ENCODE data around the gene CPXM1. TPM values are rescaled to one million over a fixed set of nuclear protein-coding genes. Genes with fewer than 3 reads are reported as not detected.

The CPXM1 gene
- polyA plus RNA-seq, 1 donor = 28.6 TPM

DNA sequence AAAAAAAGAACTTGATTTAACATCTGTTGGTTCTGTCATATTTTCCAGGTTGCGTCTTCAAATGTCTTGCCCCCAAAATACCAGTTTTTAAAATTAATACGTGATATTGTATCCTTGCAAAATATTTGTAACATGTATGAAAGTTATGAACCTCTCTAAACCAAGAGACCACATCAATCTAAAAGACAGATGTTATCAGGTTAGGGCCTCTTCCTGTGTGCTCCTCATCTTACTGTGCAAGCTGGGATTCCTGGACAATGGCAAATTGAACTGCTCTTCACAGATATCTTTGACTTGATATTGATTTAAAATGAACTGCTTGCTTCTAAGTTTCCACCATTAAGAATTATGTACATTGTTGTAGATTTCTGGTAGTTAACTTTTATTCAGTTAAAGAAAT lies 25.3 kb upstream of the CPXM1 start:
- no peak overlapping the region for H3K4me3 ChIP-seq (ENCODE audit: low read length)
- no peaks in the 10 kb centered on the region for H3K36me3 ChIP-seq (ENCODE audit: control insufficient read depth, insufficient read depth, low read length)
- no peaks in the 10 kb centered on the region for H3K4me1 ChIP-seq (ENCODE audit: control insufficient read depth, insufficient read depth, low read length)
- no CpG with 5 or more reads among the region's 2 CpGs for WGBS (ENCODE audit: insufficient coverage, low lambda C conversion rate)
- no peak overlapping the region for H3K27ac ChIP-seq (ENCODE audit: low read length)
- no peak for DNase-seq
- no peaks in the 10 kb centered on the region for H3K9me3 ChIP-seq (ENCODE audit: control insufficient read depth, low read depth, low read length)
- peaks cover 31% of the 10 kb centered on the region for H3K27me3 ChIP-seq (ENCODE audit: control insufficient read depth, insufficient read depth, low read length)

DNA sequence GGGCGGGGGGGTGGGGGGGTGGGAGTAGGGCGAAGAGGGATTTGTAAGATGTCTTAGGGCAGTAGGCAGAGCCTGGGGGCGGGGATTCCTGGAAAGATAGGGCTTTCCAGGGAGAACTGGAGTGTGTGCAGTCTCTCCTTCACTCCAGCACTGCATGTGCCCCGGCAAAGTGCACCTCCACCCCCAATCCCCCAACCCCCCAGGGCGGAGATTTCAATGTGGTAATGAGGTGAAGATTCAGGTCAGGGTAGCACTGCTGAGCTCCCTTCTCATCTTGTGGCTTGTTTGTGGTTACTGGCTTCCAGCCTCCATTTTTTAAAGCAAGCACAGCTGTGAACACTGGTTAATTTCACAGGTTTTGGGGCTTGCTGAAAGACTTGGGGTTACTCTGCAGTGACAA lies 21.6 kb upstream of the CPXM1 start:
- Histone ChIP-seq H3K36me3 (ENCODE audit: control insufficient read depth, insufficient read depth, low read length) (no peaks in the 10 kb centered on the region), H3K9me3 (ENCODE audit: control insufficient read depth, low read depth, low read length) (no peaks in the 10 kb centered on the region), H3K27me3 (ENCODE audit: control insufficient read depth, insufficient read depth, low read length) (peaks cover 41% of the 10 kb centered on the region), H3K27ac (ENCODE audit: low read length) (no peak overlapping the region), H3K4me1 (ENCODE audit: control insufficient read depth, insufficient read depth, low read length) (peaks cover 3% of the 10 kb centered on the region), H3K4me3 (ENCODE audit: low read length) (no peak overlapping the region)
- WGBS (ENCODE audit: insufficient coverage, low lambda C conversion rate) = no CpG with 5 or more reads among the region's 5 CpGs
- DNase-seq = no peak

DNA sequence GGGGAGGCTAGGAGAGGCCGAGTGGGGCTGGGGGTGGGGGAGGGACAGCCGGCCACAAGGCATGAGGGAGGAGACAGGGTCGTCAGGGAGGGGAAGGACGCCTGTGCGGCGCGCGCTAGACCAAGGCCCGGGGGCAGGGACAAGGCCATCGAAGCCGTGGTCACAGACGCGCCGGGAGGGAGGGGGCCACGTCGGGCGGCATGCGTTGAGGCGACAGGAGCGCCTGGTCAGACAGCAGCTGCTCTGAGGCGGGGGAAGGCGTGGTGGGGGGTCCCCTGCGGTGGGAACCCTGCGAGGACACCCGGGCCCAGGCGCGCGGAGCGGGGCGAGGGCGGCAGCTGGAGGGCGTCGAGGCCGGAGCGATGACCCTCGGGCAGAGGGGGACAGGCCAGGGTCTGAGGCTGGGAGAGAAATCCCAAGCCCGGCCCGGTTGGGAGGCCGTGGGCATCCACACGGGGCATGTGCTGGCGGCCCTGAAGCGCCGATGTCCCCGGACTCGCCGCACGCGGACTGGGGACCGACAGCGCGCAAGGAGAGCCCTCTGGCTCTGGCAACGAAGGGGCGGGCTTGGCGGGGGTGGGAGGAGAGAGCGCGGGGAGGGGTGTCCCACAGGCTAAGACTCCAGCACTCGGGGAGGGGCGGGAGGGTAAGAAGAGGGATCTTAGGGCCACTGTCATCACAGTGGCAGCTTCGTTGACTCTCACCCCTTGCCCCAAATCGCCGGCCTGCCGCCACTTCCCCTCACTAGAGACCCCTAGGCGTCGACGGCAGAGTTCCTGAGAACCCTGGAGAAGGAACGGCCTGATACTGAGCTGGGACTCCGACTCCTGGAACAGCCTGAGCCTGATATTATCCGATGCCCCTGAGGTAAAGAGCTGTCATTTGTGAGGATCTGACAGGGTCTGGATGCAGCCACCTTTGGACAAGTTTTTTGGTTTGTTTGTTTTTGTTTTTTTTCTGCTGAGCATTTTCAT lies 20.8 kb upstream of the CPXM1 start:
- peaks cover 3% of the 10 kb centered on the region for H3K4me1 ChIP-seq (ENCODE audit: control insufficient read depth, insufficient read depth, low read length)
- no CpG with 5 or more reads among the region's 68 CpGs for WGBS (ENCODE audit: insufficient coverage, low lambda C conversion rate)
- peaks cover 37% of the 10 kb centered on the region for H3K27me3 ChIP-seq (ENCODE audit: control insufficient read depth, insufficient read depth, low read length)
- H3K4me3 ChIP-seq (ENCODE audit: low read length) = no peak overlapping the region
- no peak for DNase-seq
- no peaks in the 10 kb centered on the region for H3K36me3 ChIP-seq (ENCODE audit: control insufficient read depth, insufficient read depth, low read length)
- H3K9me3 ChIP-seq (ENCODE audit: control insufficient read depth, low read depth, low read length) = no peaks in the 10 kb centered on the region
- no peak overlapping the region for H3K27ac ChIP-seq (ENCODE audit: low read length)

DNA sequence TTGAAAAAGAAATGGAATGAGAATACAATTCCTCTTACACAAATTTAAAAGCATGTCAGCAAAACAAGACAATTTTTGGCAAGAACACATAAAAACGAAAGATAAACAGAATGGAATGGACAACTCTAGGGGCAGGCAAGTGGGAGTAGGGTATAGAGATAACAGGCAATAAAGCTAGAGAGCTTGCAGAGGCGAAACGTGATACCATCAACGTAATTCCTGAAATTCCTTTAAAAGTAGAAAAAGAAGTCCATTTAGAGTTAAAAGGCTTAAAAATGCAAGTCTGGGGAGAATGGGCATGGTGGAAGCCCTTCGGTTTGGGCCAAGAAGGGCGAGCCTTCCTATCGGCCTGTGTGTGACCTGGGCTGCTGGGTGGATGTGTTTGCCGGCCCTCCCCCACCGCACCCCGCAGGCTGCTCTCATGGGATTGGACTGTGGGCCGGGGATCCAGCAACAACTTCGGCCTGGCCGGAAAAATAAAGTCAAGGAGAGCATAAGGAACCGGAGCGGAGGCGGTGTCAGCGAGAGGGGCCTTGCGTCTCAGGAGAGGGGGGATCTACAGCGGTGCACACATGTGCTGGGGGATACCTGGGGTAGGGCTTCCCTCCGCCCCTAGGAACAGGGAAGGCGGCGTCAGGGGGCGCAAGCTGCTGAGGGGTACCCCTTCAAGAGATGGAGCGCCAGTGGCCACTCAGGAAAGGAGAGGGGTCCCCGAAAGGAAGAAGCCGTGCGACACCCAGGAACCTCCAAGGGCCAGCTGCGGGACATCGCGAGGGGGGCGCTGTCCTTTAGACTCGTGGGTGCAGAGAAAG lies 19.9 kb upstream of the CPXM1 start:
- Histone ChIP-seq H3K9me3 (ENCODE audit: control insufficient read depth, low read depth, low read length) (no peaks in the 10 kb centered on the region), H3K27ac (ENCODE audit: low read length) (no peak overlapping the region), H3K4me1 (ENCODE audit: control insufficient read depth, insufficient read depth, low read length) (peaks cover 3% of the 10 kb centered on the region), H3K36me3 (ENCODE audit: control insufficient read depth, insufficient read depth, low read length) (no peaks in the 10 kb centered on the region), H3K4me3 (ENCODE audit: low read length) (no peak overlapping the region), H3K27me3 (ENCODE audit: control insufficient read depth, insufficient read depth, low read length) (peaks cover 34% of the 10 kb centered on the region)
- WGBS (ENCODE audit: insufficient coverage, low lambda C conversion rate) = 19% methylated on average over 4 of the region's 32 CpGs
- no peak for DNase-seq

DNA sequence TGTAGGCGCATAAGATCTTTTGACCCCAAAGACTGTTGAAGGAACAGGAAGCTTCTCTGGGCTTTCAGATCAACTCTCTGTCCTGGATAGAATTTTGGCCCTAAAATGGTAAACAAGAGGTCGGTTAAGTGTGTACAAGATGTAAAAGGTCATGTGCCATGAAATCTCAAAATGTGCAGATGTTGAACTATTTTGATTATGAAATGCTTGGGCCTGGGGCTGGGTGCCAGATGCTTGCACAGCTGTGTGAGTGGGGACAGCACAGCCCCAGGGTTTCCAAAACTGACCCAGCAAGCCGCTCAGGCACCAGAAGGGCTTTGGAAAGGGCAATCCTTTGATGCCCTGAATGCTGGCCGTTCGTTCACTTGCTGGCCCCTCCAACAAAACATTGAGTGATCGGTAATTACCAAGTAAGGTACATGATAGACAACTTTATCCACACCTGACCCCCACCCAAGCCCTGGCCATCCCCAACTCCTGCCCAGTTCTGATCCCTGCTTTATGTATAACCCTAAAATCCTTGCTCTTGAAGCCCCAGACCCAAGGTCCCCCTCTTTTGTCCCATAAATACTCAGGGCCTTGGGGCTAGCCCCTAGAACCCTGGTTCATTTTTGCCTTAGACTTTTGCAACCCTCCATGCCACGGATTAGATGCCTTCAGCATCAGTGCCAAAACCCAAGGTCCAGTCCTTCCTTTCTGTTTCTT lies 17.6 kb upstream of the CPXM1 start:
- WGBS (ENCODE audit: insufficient coverage, low lambda C conversion rate) = 80% methylated on average over 1 of the region's 7 CpGs
- Histone ChIP-seq H3K4me3 (ENCODE audit: low read length) (no peak overlapping the region), H3K4me1 (ENCODE audit: control insufficient read depth, insufficient read depth, low read length) (peaks cover 3% of the 10 kb centered on the region), H3K36me3 (ENCODE audit: control insufficient read depth, insufficient read depth, low read length) (no peaks in the 10 kb centered on the region), H3K27me3 (ENCODE audit: control insufficient read depth, insufficient read depth, low read length) (peaks cover 36% of the 10 kb centered on the region), H3K9me3 (ENCODE audit: control insufficient read depth, low read depth, low read length) (no peaks in the 10 kb centered on the region), H3K27ac (ENCODE audit: low read length) (no peak overlapping the region)
- DNase-seq = no peak

DNA sequence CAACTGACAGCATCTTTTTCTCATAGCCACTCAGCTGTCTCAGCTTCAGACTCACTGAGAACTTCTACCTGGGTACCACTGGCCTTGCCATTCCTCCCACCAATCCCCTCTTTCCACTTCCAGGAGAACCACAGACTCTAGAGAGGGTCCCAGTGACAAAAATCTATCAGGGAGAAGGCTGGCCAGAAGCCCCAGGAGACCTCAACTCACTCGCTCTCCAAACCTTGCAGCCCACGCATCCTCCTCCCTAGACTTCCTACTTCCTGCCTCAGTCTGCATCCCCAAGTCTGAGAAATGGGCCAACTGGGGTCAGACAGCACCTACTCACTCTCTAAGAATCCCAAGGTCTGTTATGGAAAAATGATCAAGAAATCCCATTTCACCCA lies 16.9 kb upstream of the CPXM1 start:
- Histone ChIP-seq H3K27ac (ENCODE audit: low read length) (no peak overlapping the region), H3K4me3 (ENCODE audit: low read length) (no peak overlapping the region), H3K36me3 (ENCODE audit: control insufficient read depth, insufficient read depth, low read length) (no peaks in the 10 kb centered on the region), H3K9me3 (ENCODE audit: control insufficient read depth, low read depth, low read length) (no peaks in the 10 kb centered on the region), H3K4me1 (ENCODE audit: control insufficient read depth, insufficient read depth, low read length) (peaks cover 3% of the 10 kb centered on the region), H3K27me3 (ENCODE audit: control insufficient read depth, insufficient read depth, low read length) (peaks cover 36% of the 10 kb centered on the region)
- WGBS (ENCODE audit: insufficient coverage, low lambda C conversion rate) = no CpG with 5 or more reads among the region's 2 CpGs
- DNase-seq = no peak

DNA sequence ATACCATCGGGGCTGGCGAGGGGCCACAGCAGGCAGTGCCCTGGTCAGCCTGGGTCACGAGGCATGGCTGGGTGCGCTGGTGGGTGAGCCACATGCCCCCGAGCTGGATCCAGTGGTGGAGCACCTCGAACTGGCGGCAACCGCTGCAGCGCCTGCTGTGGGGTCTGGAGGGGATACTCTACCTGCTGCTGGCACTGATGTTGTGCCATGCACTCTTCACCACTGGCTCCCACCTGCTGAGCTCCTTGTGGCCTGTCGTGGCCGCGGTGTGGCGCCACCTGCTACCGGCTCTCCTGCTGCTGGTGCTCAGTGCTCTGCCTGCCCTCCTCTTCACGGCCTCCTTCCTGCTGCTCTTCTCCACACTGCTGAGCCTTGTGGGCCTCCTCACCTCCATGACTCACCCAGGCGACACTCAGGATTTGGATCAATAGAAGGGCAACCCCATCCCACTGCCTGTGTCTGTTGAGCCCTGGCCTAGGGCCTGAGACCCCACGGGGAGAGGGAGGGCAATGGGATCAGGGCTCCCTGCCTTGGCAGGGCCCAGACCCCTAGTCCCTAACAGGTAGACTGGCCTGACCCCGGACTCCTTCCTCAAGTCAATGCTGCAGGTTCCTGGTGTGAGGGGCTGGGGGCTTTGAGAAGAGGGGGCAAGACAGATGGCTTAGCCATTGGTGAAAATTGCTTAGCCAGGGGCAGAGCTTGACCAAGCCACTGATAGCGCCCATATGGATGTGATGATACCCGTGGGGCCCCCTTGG lies 16.3 kb upstream of the CPXM1 start:
- H3K4me1 ChIP-seq (ENCODE audit: control insufficient read depth, insufficient read depth, low read length) = peaks cover 3% of the 10 kb centered on the region
- no CpG with 5 or more reads among the region's 20 CpGs for WGBS (ENCODE audit: insufficient coverage, low lambda C conversion rate)
- H3K27me3 ChIP-seq (ENCODE audit: control insufficient read depth, insufficient read depth, low read length) = peaks cover 32% of the 10 kb centered on the region
- no peak overlapping the region for H3K4me3 ChIP-seq (ENCODE audit: low read length)
- H3K9me3 ChIP-seq (ENCODE audit: control insufficient read depth, low read depth, low read length) = no peaks in the 10 kb centered on the region
- no peak for DNase-seq
- no peak overlapping the region for H3K27ac ChIP-seq (ENCODE audit: low read length)
- no peaks in the 10 kb centered on the region for H3K36me3 ChIP-seq (ENCODE audit: control insufficient read depth, insufficient read depth, low read length)

DNA sequence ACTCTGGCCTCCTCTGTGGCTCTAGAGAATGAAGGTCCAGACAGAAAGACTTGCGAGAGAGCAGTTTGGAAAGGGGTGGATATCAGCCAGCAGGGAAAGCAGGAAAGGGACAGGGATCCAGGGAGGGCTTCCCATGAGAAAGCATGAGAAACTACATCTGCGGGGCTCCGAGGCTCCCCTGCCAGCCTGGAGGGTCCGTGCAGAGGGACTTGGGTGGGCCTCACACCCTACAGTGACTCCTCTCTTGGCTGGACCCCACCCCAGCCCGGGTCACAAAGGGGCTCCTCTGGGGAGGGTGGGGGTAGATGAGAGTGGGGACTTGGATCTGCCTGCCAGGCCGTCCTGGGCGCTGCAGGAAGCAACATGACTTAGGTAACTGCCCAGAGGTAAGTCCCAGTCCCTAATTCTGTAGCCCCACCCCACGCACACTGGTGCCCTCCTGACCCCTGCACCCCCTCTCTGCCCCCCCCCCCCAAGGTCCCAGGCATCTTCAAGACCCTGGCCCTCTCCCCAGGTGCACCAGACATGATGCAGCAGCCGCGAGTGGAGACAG lies 15.7 kb upstream of the CPXM1 start, which contains the start of gene TMEM239:
TMEM239 (plus strand) TSS at position 335 of the 553 bp plus-strand sequence; CDS start at position 526, 191 bp downstream.
- peaks cover 25% of the 10 kb centered on the region for H3K27me3 ChIP-seq (ENCODE audit: control insufficient read depth, insufficient read depth, low read length)
- H3K4me3 ChIP-seq (ENCODE audit: low read length) = no peak within 1 kb of the TSS
- DNase-seq = no peak
- no peak within 1 kb of the TSS for H3K27ac ChIP-seq (ENCODE audit: low read length)
- H3K36me3 ChIP-seq (ENCODE audit: control insufficient read depth, insufficient read depth, low read length) = no peaks in the 10 kb centered on the region
- peaks cover 3% of the 10 kb centered on the region for H3K4me1 ChIP-seq (ENCODE audit: control insufficient read depth, insufficient read depth, low read length)
- no CpG with 5 or more reads among the region's 10 CpGs for WGBS (ENCODE audit: insufficient coverage, low lambda C conversion rate)
- no peaks in the 10 kb centered on the region for H3K9me3 ChIP-seq (ENCODE audit: control insufficient read depth, low read depth, low read length)

DNA sequence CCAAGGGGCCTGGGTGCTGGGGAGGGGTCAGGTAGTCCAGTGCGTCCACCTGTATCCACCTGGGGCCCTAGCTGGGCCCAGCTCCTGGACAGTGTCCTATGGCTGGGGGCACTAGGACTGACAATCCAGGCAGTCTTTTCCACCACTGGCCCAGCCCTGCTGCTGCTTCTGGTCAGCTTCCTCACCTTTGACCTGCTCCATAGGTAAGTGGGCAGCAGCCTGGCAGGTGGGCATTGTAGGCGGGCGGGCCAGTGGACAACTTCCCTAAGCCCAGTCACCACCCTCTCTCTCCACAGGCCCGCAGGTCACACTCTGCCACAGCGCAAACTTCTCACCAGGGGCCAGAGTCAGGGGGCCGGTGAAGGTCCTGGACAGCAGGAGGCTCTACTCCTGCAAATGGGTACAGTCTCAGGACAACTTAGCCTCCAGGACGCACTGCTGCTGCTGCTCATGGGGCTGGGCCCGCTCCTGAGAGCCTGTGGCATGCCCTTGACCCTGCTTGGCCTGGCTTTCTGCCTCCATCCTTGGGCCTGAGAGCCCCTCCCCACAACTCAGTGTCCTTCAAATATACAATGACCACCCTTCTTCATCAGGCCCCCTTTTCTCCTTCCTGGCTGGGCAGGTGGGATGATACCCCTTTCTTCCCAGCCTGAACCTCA lies 14.9 kb upstream of the CPXM1 start:
- Histone ChIP-seq H3K27me3 (ENCODE audit: control insufficient read depth, insufficient read depth, low read length) (peaks cover 18% of the 10 kb centered on the region), H3K27ac (ENCODE audit: low read length) (no peak overlapping the region), H3K4me3 (ENCODE audit: low read length) (no peak overlapping the region), H3K4me1 (ENCODE audit: control insufficient read depth, insufficient read depth, low read length) (peaks cover 2% of the 10 kb centered on the region), H3K36me3 (ENCODE audit: control insufficient read depth, insufficient read depth, low read length) (no peaks in the 10 kb centered on the region), H3K9me3 (ENCODE audit: control insufficient read depth, low read depth, low read length) (no peaks in the 10 kb centered on the region)
- no CpG with 5 or more reads among the region's 8 CpGs for WGBS (ENCODE audit: insufficient coverage, low lambda C conversion rate)
- DNase-seq = no peak

Data from large intestine (tissue), 3 donors.